Endothelial cell of umbilical vein (primary cell): Measurements from ENCODE around the gene FBLN2. TPM values are rescaled to one million over a fixed set of nuclear protein-coding genes. Genes with fewer than 3 reads are reported as not detected.

ENCODE experiments used
- BruUV-seq: library from RNA; stranded (reverse); fragments of 400-500 nt; replicated peaks from 2 replicates; lab custom pipeline; 2021; lab: Mats Ljungman, UMichigan
- CTCF ChIA-PET: fragments of 300-600, 350-600 bp; sonication (Branson Sonifier 250); formaldehyde crosslinking; loops from one replicate; lab custom pipeline; 2021; ENCODE audit warnings: antibody characterized with exemption, inconsistent platforms; lab: Charles Lee
- POLR2A ChIA-PET: fragments of 300-600, 350-600 bp; sonication (Branson Sonifier 250); formaldehyde crosslinking; loops from one replicate; lab custom pipeline; 2021; ENCODE audit warnings: antibody characterized with exemption, inconsistent platforms; lab: Charles Lee
- DNase-seq: peaks from one replicate; pipeline ENCODE4 v3.0.0-alpha.2; 2011; ENCODE audit warnings: low read depth, low spot score
- FAIRE-seq: peaks from 2 replicates; lab custom pipeline; 2011; peaks lifted over from hg19 to GRCh38; lab: Jason Lieb, UNC
- H2AFZ ChIP-seq: 2 replicates; pipeline ENCODE4 v1.6.0; 2012; ENCODE audit warnings: low read depth, low read length, control low read depth, inconsistent platforms
- H3K27ac ChIP-seq: 2 replicates; pipeline ENCODE4 v1.5.1; 2011; ENCODE audit warnings: low read depth, mild to moderate bottlenecking, control low read depth, low read length, moderate library complexity; ENCODE audit not compliant: insufficient read depth
- H3K27me3 ChIP-seq, 2 experiments: 2 replicates each; pipeline versions ENCODE4 v1.6.0 to v1.6.1; 2011; ENCODE audit warnings: low read length in 2 of 2, mixed read lengths in 1 of 2; ENCODE audit not compliant: control insufficient read depth in 2 of 2, insufficient read depth in 2 of 2
- H3K36me3 ChIP-seq, 2 experiments: 2 replicates in 1 of 2; 3 replicates in 1 of 2; pipeline ENCODE4 v1.5.1; 2011; ENCODE audit warnings: low read length in 2 of 2, mild to moderate bottlenecking in 1 of 2, moderate library complexity in 1 of 2; ENCODE audit not compliant: control insufficient read depth in 2 of 2, insufficient read depth in 2 of 2; ENCODE audit errors: extremely low read depth in 1 of 2
- H3K4me1 ChIP-seq: 3 replicates; pipeline ENCODE4 v1.5.1; 2011; ENCODE audit warnings: mild to moderate bottlenecking, low read length; ENCODE audit not compliant: control insufficient read depth, insufficient read depth; ENCODE audit errors: extremely low read depth
- H3K4me2 ChIP-seq: 2 replicates; pipeline ENCODE4 v1.6.1; 2011; ENCODE audit warnings: low read length, control low read depth, mixed read lengths; ENCODE audit not compliant: insufficient read depth
- H3K4me3 ChIP-seq, 3 experiments: fragments of 200-600 bp in 1 of 3; sonication (generic), shearing (Covaris generic) in 1 of 3; replicated peaks in 1 of 3; 2 replicates each; pipeline ENCODE4 v1.5.1; 2011 to 2016; ENCODE audit warnings: control low read depth in 3 of 3, low read length in 3 of 3, mild to moderate bottlenecking in 2 of 3, inconsistent platforms in 1 of 3, low read depth in 1 of 3, moderate library complexity in 1 of 3; ENCODE audit not compliant: insufficient read depth in 1 of 3
- H3K79me2 ChIP-seq: 2 replicates; pipeline ENCODE4 v1.6.0; 2012; ENCODE audit warnings: low read length, inconsistent platforms; ENCODE audit not compliant: control insufficient read depth, insufficient read depth
- H3K9ac ChIP-seq: replicated peaks from 2 replicates; pipeline ENCODE3; 2011; ENCODE audit warnings: low read length, control low read depth; ENCODE audit not compliant: insufficient read depth; ENCODE audit errors: extremely low read depth
- H3K9me1 ChIP-seq: replicated peaks from 3 replicates; pipeline ENCODE4 v1.6.0; 2011; ENCODE audit warnings: mild to moderate bottlenecking, low read length; ENCODE audit not compliant: control insufficient read depth, insufficient read depth; ENCODE audit errors: extremely low read depth
- H3K9me3 ChIP-seq: replicated peaks from 2 replicates; pipeline ENCODE4 v1.5.1; 2012; ENCODE audit warnings: low read length, inconsistent platforms; ENCODE audit not compliant: control insufficient read depth, insufficient read depth
- H4K20me1 ChIP-seq: replicated peaks from 2 replicates; pipeline ENCODE3; 2011; ENCODE audit warnings: mild to moderate bottlenecking, low read length; ENCODE audit not compliant: control insufficient read depth, insufficient read depth; ENCODE audit errors: extremely low read depth
- EZH2 ChIP-seq: IDR thresholded peaks from 2 replicates; pipeline ENCODE4 v1.6.1; 2012; ENCODE audit warnings: borderline replicate concordance, low read depth, mild to moderate bottlenecking, moderate library complexity, low read length, inconsistent platforms; ENCODE audit not compliant: severe bottlenecking
- FOS ChIP-seq: IDR thresholded peaks from 2 replicates; pipeline ENCODE4 v1.6.1; 2011; ENCODE audit warnings: mild to moderate bottlenecking, low read length, moderate library complexity, borderline replicate concordance; ENCODE audit not compliant: insufficient read depth
- GATA2 ChIP-seq: IDR thresholded peaks from 2 replicates; pipeline ENCODE4 v1.7.0; 2011; ENCODE audit warnings: low read depth, mild to moderate bottlenecking, moderate library complexity, mixed read lengths, low read length; ENCODE audit not compliant: insufficient read length, insufficient read depth
- JUN ChIP-seq: IDR thresholded peaks from 2 replicates; pipeline ENCODE4 v1.6.1; 2011; ENCODE audit warnings: borderline replicate concordance, low read depth; ENCODE audit not compliant: insufficient read length, insufficient read depth
- MYC ChIP-seq: IDR thresholded peaks from one replicate; pipeline ENCODE4 v1.6.1; 2011; ENCODE audit warnings: mild to moderate bottlenecking, low read depth, low read length
- POLR2A ChIP-seq: IDR thresholded peaks from 2 replicates; pipeline ENCODE4 v1.6.1; 2012; ENCODE audit warnings: low read depth, mild to moderate bottlenecking, control low read depth, low read length
- POLR2AphosphoS5 ChIP-seq: IDR thresholded peaks from 2 replicates; pipeline ENCODE4 v1.6.1; 2012; ENCODE audit warnings: low read depth, mild to moderate bottlenecking, control low read depth, low read length, moderate library complexity; ENCODE audit not compliant: insufficient read depth
- dilution Hi-C: fragments of 300-500 bp; cut with MboI; formaldehyde crosslinking; loops from one replicate; pipeline ENCODE4 v1.15.0; 2019; ENCODE audit warnings: low sequenced_read_pairs; ENCODE audit not compliant: extremely low pct_ligation_motif_present
- intact Hi-C: fragments of 100-400 bp; cut with micrococcal nuclease; formaldehyde crosslinking; loops from one replicate; pipeline ENCODE4 v1.10.0; 2022
- polyA plus RNA-seq, 4 experiments: library from polyadenylated mRNA; depleted of rRNA in 3 of 4; stranded (reverse) in 3 of 4; unstranded in 1 of 4; fragments of >200 nt; gene quantifications; 2 replicates each; pipeline versions ENCODE4 v1.2.1 to v1.2.3, GENCODE V29; 2011 to 2012; ENCODE audit warnings: missing spikeins in 1 of 4
- total RNA-seq: library from RNA; stranded (reverse); gene quantifications from 2 replicates; pipeline ENCODE4 v1.2.3, GENCODE V29; 2021
- TF ChIP-seq, protein P1 (sequence below), 2 donors: IDR thresholded peaks; 1 replicate in 1 of 2; 2 replicates in 1 of 2; pipeline ENCODE4 v1.5.1; 2011; ENCODE audit warnings: low read length in 2 of 2, mild to moderate bottlenecking in 2 of 2, moderate library complexity in 2 of 2, control low read depth in 1 of 2, inconsistent platforms in 1 of 2, low read depth in 1 of 2; ENCODE audit not compliant: insufficient read depth in 1 of 2; ENCODE audit errors: extremely low read depth in 1 of 2
- TF ChIP-seq, protein P2 (sequence below): IDR thresholded peaks from 2 replicates; pipeline ENCODE4 v1.6.1; 2011; ENCODE audit not compliant: insufficient read depth, insufficient read length

The FBLN2 gene
- total and polyA plus RNA-seq, 2 donors (not counting 3 experiments of a cell fraction or from before 2014, with no cell fraction given), result 1.4 to 1.9 TPM

DNA sequence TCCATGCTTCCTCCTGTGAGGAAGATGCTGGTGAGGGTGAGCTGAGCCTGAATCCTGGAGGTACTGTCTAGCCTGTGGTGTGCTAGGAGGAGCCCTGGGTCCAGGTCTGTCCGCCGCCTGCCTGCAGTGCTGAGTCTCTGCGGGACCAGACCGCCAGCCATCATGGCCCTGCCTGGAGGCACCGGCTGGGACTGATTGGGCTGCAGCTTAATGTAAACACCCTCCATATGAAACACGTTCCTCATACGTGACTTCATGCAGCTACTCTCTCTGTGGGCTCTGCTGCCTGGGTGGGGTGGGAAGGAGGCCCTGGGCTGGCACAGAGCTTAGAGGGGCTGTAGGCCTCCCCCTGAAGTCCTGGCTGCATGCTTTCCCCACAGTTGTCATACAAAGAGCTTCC lies 67.4 kb downstream of the FBLN2 start:
- Histone ChIP-seq H3K4me1 (no peaks in the 10 kb centered on the region), H2AFZ (no peak overlapping the region), H3K36me3 (no peaks in the 10 kb centered on the region), H3K4me2 (no peak overlapping the region), H4K20me1 (no peaks in the 10 kb centered on the region), H3K9ac (no peak overlapping the region), H3K79me2 (no peaks in the 10 kb centered on the region), H3K9me1 (no peaks in the 10 kb centered on the region), H3K27ac (no peak overlapping the region), H3K9me3 (no peaks in the 10 kb centered on the region), H3K27me3 (no peaks in the 10 kb centered on the region), H3K4me3 (no peak overlapping the region)
- no peak for FAIRE-seq
- dilution Hi-C loops, result no loop called here
- TF ChIP-seq POLR2A (no peak), MYC (no peak), FOS (no peak), EZH2 (no peak), GATA2 (no peak), POLR2AphosphoS5 (no peak), JUN (no peak)
- TF ChIP-seq, protein P1, sequence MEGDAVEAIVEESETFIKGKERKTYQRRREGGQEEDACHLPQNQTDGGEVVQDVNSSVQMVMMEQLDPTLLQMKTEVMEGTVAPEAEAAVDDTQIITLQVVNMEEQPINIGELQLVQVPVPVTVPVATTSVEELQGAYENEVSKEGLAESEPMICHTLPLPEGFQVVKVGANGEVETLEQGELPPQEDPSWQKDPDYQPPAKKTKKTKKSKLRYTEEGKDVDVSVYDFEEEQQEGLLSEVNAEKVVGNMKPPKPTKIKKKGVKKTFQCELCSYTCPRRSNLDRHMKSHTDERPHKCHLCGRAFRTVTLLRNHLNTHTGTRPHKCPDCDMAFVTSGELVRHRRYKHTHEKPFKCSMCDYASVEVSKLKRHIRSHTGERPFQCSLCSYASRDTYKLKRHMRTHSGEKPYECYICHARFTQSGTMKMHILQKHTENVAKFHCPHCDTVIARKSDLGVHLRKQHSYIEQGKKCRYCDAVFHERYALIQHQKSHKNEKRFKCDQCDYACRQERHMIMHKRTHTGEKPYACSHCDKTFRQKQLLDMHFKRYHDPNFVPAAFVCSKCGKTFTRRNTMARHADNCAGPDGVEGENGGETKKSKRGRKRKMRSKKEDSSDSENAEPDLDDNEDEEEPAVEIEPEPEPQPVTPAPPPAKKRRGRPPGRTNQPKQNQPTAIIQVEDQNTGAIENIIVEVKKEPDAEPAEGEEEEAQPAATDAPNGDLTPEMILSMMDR (IDR thresholded peaks at IDR 0.05; ENCODE audit: extremely low read depth in 1 of 2, insufficient read depth in 1 of 2, low read depth in 1 of 2, low read length in 2 of 2), result no peak
- TF ChIP-seq, protein P2, sequence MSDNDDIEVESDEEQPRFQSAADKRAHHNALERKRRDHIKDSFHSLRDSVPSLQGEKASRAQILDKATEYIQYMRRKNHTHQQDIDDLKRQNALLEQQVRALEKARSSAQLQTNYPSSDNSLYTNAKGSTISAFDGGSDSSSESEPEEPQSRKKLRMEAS, result no peak
- ChIA-PET CTCF (interaction anchor here (1.1 kb wide), 1 partner anchor 39 kb away, joined by 3 read pairs; no protein-coding TSS in a partner anchor), POLR2A (no interaction called here)
- no peak for DNase-seq
- BruUV-seq, result no TSS peak
- intact Hi-C loops, result no loop called here
